ENCODE data around the gene POLR2J. TPM values are rescaled to one million over a fixed set of nuclear protein-coding genes. Genes with fewer than 3 reads are reported as not detected.
"Not testable (repeated sequence)": the region's sequence is repeated elsewhere in the genome, so short reads cannot be mapped to it uniquely, and the experiment has no call there.

POLR2J gene
- total and polyA plus RNA-seq, 10 of the 15 experiments (the other 5 are each of a cell fraction or from before 2014, with no cell fraction given): 16.4 to 119 (median 77.4) TPM

DNA sequence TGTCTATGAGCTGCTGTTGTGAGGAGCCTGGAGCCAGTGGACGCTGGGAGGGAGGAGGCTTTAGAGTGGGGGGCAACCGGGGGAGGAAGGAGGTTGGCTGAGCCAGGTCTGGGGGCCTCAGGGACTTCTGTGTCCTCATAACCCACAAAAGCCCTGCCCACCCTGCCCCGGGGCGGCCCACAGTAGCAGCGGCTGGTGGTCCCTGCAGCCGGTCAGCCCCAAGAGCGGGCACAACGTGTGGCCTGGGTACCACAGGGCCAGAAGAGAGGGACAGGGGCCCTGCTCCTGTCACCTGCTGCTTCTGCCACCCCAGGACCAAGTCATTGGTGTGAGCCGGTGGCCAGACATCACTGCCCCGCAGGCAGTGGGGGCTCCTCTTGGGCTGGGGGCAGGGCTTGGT, 3.2 kb upstream of the POLR2J start:
- in situ Hi-C loops (cut with MboI); H3K36me3 ChIP-seq (ENCODE audit: control insufficient read depth in 2 of 2, insufficient read depth in 2 of 2, low read length in 1 of 2); H3K9me3 ChIP-seq (replicated peaks; ENCODE audit: control insufficient read depth, insufficient read depth, low read length); CTCF ChIA-PET; H3K9ac ChIP-seq (ENCODE audit: control insufficient read depth, insufficient read depth, low read length); H3K27me3 ChIP-seq (replicated peaks in 1 of 2; ENCODE audit: control insufficient read depth in 2 of 2, insufficient read depth in 2 of 2, low read length in 1 of 2); H2AFZ ChIP-seq (ENCODE audit: control insufficient read depth, low read depth, low read length); H3K4me1 ChIP-seq (ENCODE audit: control insufficient read depth, insufficient read depth, low read length); H4K20me1 ChIP-seq (ENCODE audit: control insufficient read depth, insufficient read depth); H3K27ac ChIP-seq (ENCODE audit: control insufficient read depth, insufficient read depth); intact Hi-C loops (cut with micrococcal nuclease; ENCODE audit: unreplicated experiment); H3K79me2 ChIP-seq (ENCODE audit: control insufficient read depth, insufficient read depth, low read length); DNase-seq (ENCODE audit: low read depth, low spot score); ATAC-seq; FAIRE-seq; BruUV-seq (replicated peaks); H3K4me2 ChIP-seq (ENCODE audit: control insufficient read depth, insufficient read depth); H3K4me3 ChIP-seq; POLR2A ChIA-PET; SMC1A ChIA-PET (ENCODE audit: uncharacterized antibody, unreplicated experiment): not testable (repeated sequence)
- no CpG with 5 or more reads among the region's 10 CpGs for WGBS (ENCODE audit: insufficient coverage, insufficient replicate concordance, low lambda C conversion rate, missing lambda C conversion rate)
- RAD21 ChIA-PET (ENCODE audit: unreplicated experiment): interaction anchor here (0.7 kb wide), 1 partner anchor 77 kb away, joined by 3 read pairs; no protein-coding TSS in a partner anchor

DNA sequence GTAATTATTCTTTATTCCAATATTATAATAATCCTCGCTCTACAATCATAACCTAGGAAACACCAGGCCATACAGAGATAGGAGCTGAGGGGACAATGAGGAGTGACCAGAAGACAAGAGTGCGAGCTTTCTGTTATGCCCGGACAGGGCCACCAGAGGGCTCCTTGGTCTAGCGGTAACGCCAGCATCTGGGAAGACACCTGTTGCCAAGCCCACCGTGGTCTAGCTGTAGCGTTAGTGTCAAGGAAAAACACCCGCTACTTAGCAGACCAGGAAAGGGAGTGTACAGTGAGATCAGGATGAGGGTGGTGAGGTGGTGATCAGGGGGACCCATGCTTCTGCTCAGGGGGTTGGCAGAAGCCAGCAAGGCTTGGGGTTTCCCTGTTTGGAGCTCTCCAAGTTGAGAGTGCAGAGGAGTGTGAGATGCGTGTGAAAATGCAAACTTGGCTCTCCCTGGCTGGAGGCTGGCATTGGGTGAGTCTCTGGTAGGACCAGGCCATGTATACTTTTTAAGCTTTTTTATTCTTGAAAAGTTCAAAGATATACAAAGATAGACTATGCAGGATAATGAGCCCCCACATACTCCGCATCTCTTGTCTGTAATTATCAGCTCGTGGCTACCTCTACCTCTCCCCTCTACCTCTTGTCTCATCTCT, 1.4 kb upstream of the POLR2J start:
- H3K9me3 ChIP-seq (replicated peaks; ENCODE audit: control insufficient read depth, insufficient read depth, low read length); H3K36me3 ChIP-seq (ENCODE audit: control insufficient read depth in 2 of 2, insufficient read depth in 2 of 2, low read length in 1 of 2); H3K27me3 ChIP-seq (replicated peaks in 1 of 2; ENCODE audit: control insufficient read depth in 2 of 2, insufficient read depth in 2 of 2, low read length in 1 of 2); FAIRE-seq; POLR2A ChIA-PET; DNase-seq (ENCODE audit: low read depth, low spot score); in situ Hi-C loops (cut with MboI); H3K4me2 ChIP-seq (ENCODE audit: control insufficient read depth, insufficient read depth); H3K79me2 ChIP-seq (ENCODE audit: control insufficient read depth, insufficient read depth, low read length); H3K4me1 ChIP-seq (ENCODE audit: control insufficient read depth, insufficient read depth, low read length); H3K27ac ChIP-seq (ENCODE audit: control insufficient read depth, insufficient read depth); intact Hi-C loops (cut with micrococcal nuclease; ENCODE audit: unreplicated experiment); H3K4me3 ChIP-seq; H4K20me1 ChIP-seq (ENCODE audit: control insufficient read depth, insufficient read depth); BruUV-seq (replicated peaks); RAD21 ChIA-PET (ENCODE audit: unreplicated experiment); H3K9ac ChIP-seq (ENCODE audit: control insufficient read depth, insufficient read depth, low read length); H2AFZ ChIP-seq (ENCODE audit: control insufficient read depth, low read depth, low read length): not testable (repeated sequence)
- TF ChIP-seq NBN (IDR thresholded peaks at IDR 0.05) (0 out of 2 replicates have a peak, but pooled peaks have one; percentile 46), GATAD2B (conservative IDR thresholded peaks at IDR 0.05; ENCODE audit: low read depth) (0 out of 2 replicates have a peak, but pooled peaks have one; percentile 31), HDGF (IDR thresholded peaks at IDR 0.05) (0 out of 2 replicates have a peak, but pooled peaks have one; percentile 26), RAD21 (IDR thresholded peaks at IDR 0.05; ENCODE audit: insufficient read depth, low read depth, low read length) (peak; percentile 29; the same call in 1 of the 2 replicates), IKZF1 (conservative IDR thresholded peaks at IDR 0.05) (0 out of 2 replicates have a peak, but pooled peaks have one; percentile 30), IKZF2 (IDR thresholded peaks at IDR 0.05) (0 out of 4 replicates have a peak, but pooled peaks of 1 of the 2 experiments have one; percentile 17), ATF7 (IDR thresholded peaks at IDR 0.05; ENCODE audit: low read depth) (0 out of 2 replicates have a peak, but pooled peaks have one; percentile 14)
- TF ChIP-seq, protein P1, sequence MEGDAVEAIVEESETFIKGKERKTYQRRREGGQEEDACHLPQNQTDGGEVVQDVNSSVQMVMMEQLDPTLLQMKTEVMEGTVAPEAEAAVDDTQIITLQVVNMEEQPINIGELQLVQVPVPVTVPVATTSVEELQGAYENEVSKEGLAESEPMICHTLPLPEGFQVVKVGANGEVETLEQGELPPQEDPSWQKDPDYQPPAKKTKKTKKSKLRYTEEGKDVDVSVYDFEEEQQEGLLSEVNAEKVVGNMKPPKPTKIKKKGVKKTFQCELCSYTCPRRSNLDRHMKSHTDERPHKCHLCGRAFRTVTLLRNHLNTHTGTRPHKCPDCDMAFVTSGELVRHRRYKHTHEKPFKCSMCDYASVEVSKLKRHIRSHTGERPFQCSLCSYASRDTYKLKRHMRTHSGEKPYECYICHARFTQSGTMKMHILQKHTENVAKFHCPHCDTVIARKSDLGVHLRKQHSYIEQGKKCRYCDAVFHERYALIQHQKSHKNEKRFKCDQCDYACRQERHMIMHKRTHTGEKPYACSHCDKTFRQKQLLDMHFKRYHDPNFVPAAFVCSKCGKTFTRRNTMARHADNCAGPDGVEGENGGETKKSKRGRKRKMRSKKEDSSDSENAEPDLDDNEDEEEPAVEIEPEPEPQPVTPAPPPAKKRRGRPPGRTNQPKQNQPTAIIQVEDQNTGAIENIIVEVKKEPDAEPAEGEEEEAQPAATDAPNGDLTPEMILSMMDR (IDR thresholded peaks at IDR 0.05 in 2 of 3, conservative IDR thresholded peaks at IDR 0.05 in 1 of 3; ENCODE audit: control insufficient read depth in 2 of 3, extremely low read depth in 1 of 3, insufficient read depth in 1 of 3, low read depth in 3 of 3, low read length in 3 of 3): peak; percentile 19 to 43 (median 38); a peak in 5 of 6 replicates
- 0% methylated on average over 6 of the region's 11 CpGs for WGBS (ENCODE audit: insufficient coverage, insufficient replicate concordance, low lambda C conversion rate, missing lambda C conversion rate)
- ChIA-PET CTCF (interaction anchor here (0.9 to 1.3 kb wide), 2 partner anchors 76 to 200 kb away, joined by 5 to 6 read pairs; no protein-coding TSS in a partner anchor), SMC1A (ENCODE audit: uncharacterized antibody, unreplicated experiment) (interaction anchor here (0.8 kb wide), 1 partner anchor 70 kb away, joined by 3 read pairs; no protein-coding TSS in a partner anchor)
- ATAC-seq: peak; percentile 56

DNA sequence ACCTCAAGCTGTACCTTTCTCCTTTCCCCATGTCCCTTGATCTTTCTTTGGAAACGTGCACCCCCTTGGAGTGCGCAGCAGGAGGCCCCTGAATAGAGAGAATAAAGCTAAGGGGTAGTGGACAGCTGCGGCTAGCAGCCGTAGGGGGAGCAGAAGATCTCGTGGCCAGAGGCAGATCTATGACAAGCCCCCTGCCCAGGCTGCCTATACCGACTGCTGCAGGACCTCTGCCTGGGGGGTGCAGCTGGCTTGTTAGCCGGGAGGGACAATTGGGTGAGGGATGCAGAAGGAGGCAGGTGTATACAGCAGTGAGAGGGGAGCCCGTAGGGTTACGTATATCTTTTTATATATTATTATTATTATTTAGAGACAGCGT, 475 bp upstream of the POLR2J start:
- POLR2A ChIA-PET; H3K36me3 ChIP-seq (ENCODE audit: control insufficient read depth in 2 of 2, insufficient read depth in 2 of 2, low read length in 1 of 2); H3K27me3 ChIP-seq (replicated peaks in 1 of 2; ENCODE audit: control insufficient read depth in 2 of 2, insufficient read depth in 2 of 2, low read length in 1 of 2); DNase-seq (ENCODE audit: low read depth, low spot score); in situ Hi-C loops (cut with MboI); H2AFZ ChIP-seq (ENCODE audit: control insufficient read depth, low read depth, low read length); FAIRE-seq; H3K27ac ChIP-seq (ENCODE audit: control insufficient read depth, insufficient read depth); H3K4me2 ChIP-seq (ENCODE audit: control insufficient read depth, insufficient read depth); H3K79me2 ChIP-seq (ENCODE audit: control insufficient read depth, insufficient read depth, low read length); H3K9me3 ChIP-seq (replicated peaks; ENCODE audit: control insufficient read depth, insufficient read depth, low read length); intact Hi-C loops (cut with micrococcal nuclease; ENCODE audit: unreplicated experiment); H3K9ac ChIP-seq (ENCODE audit: control insufficient read depth, insufficient read depth, low read length); BruUV-seq (replicated peaks); SMC1A ChIA-PET (ENCODE audit: uncharacterized antibody, unreplicated experiment); H3K4me3 ChIP-seq; RAD21 ChIA-PET (ENCODE audit: unreplicated experiment); H4K20me1 ChIP-seq (ENCODE audit: control insufficient read depth, insufficient read depth); H3K4me1 ChIP-seq (ENCODE audit: control insufficient read depth, insufficient read depth, low read length): not testable (repeated sequence)
- CTCF ChIA-PET: interaction anchor here (0.9 to 1.3 kb wide), 2 partner anchors 75 to 200 kb away, joined by 5 to 6 read pairs; no protein-coding TSS in a partner anchor
- peak; percentile 43 for ATAC-seq
- WGBS (ENCODE audit: insufficient coverage, insufficient replicate concordance, low lambda C conversion rate, missing lambda C conversion rate): 0% methylated on average over 2 of the region's 10 CpGs
